D341Med (cell line): ENCODE measurements around the gene MAN1C1.
A peak's percentile ranks its signal among the peaks of the same experiment; 100 is the strongest.

ENCODE experiments used
- DNase-seq: peaks from one replicate; pipeline ENCODE4 v3.0.0; 2012; ENCODE audit warnings: low spot score

The MAN1C1 gene

DNA sequence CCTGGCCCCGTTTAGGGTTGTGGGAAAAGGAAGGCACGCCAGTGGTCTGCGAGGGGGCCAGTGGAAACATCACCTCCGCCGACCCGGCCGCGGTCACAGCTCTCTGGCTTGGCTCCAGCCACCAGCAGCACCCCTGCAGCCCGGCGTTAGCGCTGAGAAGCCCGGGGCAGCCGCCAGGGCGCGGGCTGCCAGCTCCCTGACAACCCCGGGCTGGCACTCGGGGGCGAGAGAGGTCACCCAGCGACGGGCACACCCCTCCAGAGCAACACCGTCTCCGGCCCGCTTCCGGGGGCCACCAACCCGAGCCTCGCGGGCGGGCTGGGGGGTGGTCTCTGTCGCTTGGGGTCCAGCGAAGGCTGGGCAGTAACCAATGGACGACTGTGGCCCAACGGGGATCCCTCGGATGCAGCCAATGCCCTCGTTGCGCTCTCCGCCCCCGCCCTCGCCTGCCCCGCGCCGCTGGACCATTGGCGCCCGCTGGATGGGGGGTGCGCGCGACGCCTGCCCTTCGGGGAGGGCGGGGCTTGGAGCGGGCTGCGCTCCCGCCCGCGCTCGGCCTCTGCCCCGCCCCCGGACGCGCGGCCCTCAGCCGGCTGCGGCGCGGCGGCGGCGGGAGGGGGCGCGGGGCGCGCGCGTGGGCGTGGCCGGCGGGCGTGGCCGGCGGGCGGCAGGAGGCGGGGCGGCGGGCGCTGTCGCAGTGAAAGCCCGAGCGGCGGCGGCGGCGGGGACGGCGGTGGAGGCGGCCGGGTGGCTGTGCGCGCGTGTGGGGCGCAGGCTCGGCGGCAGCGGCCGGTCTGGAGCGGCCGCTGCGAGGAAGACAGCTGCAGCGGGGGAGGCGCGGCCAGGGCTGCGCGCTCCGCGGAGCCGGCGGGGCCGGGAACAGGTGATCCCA is at the start of gene MAN1C1:
Gene MAN1C1 (plus strand): TSS at position 697 of the 892 bp plus-strand sequence. CDS start 1,007 bp downstream, outside the sequence.
- DNase-seq, result peak; percentile 97

DNA sequence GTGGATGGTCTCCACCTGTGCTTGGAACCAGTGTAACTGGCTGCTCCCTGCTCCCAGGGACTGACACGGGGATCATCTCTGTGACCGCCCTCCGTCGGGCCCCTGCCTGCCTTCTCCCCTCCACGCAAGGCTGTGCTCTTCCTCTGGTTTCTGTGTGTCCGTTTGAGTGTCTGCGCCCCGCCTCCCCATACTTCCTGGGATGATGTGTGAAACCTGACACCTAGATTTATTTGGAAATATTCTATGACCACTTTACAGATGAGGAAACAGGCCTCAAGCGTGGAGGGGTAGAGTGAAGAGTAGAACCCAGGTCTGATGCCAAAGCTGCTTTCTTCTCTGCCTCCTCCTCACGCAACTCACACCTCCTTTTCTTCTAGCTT is 48.9 kb upstream of the MAN1C1 start:
- no peak for DNase-seq

GRCh38 chr1:25568090-25568833 is 48.3 kb upstream of the MAN1C1 start:
- DNase-seq, result no peak

DNA sequence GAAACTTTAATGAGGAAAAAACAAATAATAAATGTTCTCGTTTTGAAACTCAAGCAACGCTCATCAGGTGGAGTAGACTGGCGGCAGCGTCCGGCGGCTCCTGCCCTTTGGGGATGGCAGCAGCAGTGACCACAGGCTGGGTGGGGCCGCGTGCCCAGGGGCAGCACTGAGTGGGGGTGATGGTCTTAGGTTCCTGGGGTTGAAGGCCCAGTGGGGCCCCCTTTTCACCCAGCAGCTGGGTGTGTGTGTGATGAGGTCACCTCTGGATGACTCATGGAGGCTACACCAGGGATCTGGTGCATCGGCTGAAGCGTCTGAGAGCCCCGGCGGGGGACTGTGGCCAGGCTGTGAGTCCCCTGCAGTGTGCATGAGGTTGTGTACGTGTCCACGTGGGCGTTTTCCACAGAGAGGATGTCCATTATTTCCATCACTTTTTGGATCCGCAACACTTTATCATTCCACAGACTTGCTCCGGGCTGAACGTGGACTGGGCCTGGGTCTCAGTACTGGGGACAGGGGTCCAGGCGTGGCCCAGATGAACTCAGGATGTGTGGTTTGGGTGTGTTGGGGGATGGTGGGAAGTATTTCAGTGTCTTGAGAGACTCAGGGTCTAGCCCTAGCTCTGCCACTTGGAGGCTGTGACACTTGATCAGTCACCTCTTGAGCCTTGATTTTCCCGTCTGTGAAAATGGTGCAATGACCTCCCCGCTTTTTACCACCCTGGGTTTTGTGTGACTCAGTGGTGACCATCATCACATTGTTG is 47.6 kb upstream of the MAN1C1 start:
- no peak for DNase-seq

DNA sequence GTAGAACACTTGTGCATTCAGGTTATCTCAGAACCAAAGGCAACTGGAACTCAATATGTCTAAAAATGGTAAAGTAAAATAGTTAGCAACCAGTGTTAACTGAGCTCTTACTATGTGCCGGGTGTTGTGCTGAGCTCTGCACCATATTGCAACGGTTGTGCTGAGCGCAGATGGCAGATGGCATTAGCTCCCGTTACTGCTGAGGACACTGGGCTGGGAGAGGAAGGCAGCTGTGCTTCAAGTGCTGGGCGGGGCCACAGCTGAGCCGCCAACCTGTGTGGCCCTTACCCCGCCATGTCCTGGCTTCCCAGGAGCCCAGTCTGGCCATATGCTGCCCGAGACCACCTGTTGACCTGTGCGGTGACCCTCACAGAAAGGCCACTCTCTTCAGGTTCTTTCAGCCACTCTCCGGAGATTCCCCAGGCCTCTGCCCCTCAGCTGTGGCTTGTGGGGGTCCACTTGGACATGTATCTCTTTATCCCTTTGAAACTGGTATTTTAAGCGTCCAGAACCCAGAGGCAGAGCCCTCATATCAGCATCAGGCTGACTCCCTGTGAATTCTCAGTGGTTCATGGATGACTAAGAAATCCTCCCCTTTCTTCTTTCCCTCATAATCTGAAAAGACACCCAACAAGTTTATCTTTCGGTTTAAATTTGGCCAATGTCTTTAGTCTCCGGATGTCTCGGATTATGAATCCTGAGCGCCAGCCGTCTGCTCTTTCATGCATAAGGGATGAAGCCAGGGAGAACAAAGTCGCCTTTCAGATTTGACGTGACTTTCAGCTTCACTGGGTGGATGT is 46.8 kb upstream of the MAN1C1 start:
- DNase-seq, result no peak

DNA sequence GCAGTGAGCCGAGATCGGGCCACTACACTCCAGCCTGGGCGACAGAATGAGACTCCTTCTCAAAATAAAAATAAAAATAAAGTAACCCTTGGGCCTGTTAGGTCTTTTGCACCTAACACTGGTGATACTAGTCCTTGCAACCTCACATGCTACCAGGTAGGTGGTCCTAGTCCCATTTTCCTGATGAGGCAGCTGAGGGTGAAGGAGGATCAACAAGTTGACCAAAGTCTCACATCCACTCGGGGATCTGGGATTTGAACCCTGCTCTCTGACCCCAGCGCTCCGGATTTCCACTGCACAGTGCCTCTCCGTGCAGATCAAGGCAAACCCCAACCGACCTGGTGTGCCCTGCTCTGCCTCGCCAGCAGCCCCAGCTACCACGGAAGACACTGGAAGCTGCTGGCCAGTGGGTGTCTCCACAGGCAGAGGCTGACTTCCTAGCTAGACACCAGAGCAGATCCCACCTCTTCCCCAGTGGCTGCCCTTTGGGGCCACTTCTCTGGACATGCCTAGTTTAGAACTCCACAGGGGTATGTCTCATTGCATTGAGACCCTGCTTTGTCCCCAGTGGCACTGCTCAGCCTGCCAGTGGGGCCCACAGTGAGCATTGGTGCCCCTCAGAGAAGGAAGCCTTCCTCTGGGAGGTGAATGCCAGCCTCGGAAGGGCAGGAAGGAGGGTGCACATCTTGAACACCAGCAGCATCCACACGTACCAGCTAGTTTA is 45.6 kb upstream of the MAN1C1 start:
- no peak for DNase-seq

- no peak for DNase-seq
Observed at GRCh38 chr1:25571522-25571970, 45.0 kb upstream of the MAN1C1 start.

GRCh38 chr1:25572107-25572506 is 44.5 kb upstream of the MAN1C1 start:
- no peak for DNase-seq

DNA sequence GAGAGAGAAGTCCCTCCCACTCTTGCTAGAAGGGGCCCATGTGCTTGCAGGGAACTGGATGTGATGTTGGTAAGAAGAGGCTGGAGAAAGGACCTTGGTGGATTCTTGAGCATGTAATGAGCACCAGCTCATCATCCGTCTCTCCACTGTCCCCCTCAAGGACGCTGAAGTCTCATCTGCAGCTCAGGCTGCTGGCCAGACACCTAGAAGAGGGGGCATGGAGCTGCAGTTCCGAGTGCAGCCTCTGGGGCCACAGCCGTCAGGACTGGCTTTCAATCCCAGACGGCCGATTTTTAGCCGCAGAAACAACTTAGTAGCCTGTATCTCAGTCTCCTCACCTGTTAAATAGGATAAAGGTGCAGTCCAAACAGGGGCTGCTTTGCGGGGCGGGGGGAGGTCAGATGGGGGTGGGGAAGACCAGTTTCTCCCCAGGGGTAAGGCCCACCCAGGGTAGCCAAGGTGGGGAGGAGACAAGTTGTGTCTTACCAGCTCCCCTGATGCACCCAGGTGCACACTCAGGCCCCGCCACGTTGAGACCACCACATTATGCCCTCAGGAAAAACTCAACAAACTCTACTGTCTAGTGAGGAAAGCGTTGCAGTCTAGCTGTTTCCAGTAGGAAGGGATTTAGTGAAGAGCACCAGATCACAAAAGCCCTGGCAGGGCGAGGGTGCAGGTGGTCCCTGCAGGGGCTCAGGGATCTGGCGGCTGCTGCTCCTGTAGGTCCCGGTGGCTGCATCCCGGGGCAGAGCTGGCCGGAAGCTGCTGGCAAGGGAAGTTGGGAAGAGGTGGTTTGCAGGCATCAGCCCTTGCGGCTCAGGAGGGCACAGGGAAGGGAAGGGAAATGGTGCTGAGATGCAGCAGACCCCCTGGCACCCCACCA is 43.6 kb upstream of the MAN1C1 start:
- peak; percentile 75 for DNase-seq

DNA sequence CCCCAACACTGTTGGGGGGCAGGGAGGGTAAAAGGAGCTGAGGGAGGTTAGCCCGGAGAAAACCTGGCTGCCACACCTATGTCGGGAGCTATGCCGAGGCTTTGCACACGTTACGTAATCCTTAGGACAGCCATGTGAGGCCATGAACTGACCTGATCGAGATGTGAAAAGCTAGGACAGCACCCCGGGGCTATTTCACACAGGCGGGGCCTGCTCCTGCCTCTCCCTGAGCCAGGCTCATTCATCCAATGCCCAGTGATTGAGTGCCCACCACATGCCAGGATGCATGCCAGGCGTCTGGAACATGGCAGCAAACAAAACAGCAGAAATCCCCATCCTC is 43.0 kb upstream of the MAN1C1 start:
- no peak for DNase-seq

GRCh38 chr1:25573961-25574360 is 42.6 kb upstream of the MAN1C1 start:
- DNase-seq, result no peak

GRCh38 chr1:25575191-25575590 is 41.4 kb upstream of the MAN1C1 start:
- no peak for DNase-seq

DNA sequence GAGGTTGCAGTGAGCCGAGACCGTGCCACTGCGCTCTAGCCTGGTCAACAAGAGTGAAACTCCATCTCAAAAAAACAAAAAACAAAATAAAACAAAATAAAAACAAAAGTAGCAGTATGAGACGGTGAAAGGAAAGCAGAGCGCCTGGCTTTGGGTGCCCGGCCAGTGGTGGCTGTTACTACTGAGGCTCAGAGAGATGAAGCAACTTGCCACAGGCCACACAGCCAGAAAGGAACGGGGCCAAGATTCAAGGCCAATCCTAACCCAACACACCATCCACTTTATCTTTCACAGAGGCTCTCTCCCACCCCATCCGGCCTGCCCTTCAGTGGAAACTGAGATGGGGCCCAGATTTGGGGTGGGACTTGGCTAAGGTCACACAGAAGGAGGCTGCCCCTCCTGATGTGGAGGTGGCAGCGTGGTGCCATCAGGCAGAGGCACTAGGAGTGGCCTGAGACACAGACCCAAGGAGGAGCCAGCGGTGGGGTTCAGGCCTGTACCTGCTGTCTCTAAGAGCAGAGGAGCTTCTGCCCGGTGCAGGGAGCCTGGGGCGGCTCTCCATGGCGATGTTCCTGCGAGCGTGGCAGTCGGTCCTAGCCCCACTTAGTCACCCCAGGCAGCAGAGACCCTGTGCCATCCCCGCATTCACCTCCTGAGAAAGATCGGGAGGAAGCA is 40.0 kb upstream of the MAN1C1 start:
- DNase-seq, result no peak

GRCh38 chr1:25577134-25577920 is 39.3 kb upstream of the MAN1C1 start:
- DNase-seq, result no peak

DNA sequence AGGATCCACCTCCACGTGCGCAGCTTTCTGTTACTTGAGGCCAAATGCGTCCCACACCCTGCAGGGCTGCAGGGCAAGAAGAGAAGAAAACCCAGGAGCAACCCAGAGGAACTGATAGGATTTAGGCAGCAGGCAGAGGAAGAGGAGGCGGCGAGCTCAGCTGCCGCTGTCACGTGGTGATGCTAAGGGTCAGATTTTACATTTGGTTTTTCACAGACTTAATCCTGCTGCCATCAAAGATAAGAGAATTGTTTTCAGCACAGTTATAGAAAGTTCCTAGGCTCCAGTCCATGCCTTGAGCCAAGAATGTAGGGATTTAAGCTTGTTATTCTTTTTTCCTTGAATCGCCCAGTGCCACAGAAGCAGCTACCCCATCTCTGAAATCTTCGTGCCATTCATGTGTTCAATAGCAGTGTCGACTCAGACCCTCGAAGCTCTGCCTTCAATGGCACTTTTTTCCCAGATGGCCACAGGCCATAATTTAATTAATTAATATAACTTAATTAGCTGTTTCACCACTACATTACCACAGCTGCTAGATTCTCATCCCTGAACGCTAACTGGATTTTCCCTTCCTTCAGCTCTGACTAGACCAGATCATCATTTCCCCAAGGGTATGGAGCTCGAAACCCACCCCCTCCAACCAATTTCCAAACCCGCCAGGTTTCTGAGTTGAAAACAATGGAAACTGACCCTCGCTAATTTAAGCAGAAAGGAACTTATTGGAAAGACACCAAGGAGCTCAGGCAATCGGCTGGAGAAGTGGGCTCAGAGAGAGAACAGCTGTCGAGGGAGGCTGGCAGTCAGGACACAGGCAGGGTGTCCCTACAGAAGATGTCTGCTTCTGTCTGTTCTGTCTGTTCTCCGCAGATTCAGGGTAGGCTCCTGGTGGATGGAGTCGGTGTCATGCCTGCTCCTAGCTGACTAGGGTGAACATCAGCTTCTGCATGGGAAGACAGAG is 37.0 kb upstream of the MAN1C1 start:
- DNase-seq, result no peak

GRCh38 chr1:25580927-25581326 is 35.7 kb upstream of the MAN1C1 start:
- no peak for DNase-seq

GRCh38 chr1:25581764-25582163 is 34.8 kb upstream of the MAN1C1 start:
- DNase-seq, result no peak
